GM12878 (cell line): Measurements from ENCODE around the gene LCN12. TPM values are rescaled to one million over a fixed set of nuclear protein-coding genes. Genes with fewer than 3 reads are reported as not detected.

Source experiments
- ATAC-seq: fragments of 200-7000 bp; cut with Tn5 transposase; 3 replicates; pipeline ENCODE4 v1.9.1; 2020; ENCODE audit warnings: mild to moderate bottlenecking, moderate library complexity
- BruUV-seq: library from RNA; stranded (reverse); fragments of 400-500 nt; replicated peaks from 2 replicates; lab custom pipeline; 2021; lab: Mats Ljungman, UMichigan
- CTCF ChIA-PET: fragments of 300-600 bp; sonication (Branson Sonifier 250); formaldehyde crosslinking; extraction: SDS; loops from one replicate; lab custom pipeline; 2021; ENCODE audit warnings: inconsistent platforms; lab: Yijun Ruan, JAX
- POLR2A ChIA-PET: fragments of 350-600 bp; formaldehyde crosslinking; extraction: SDS; loops from one replicate; lab custom pipeline; 2021; ENCODE audit warnings: inconsistent platforms; lab: Charles Lee
- RAD21 ChIA-PET: fragments of 300-600 bp; sonication (Branson Sonifier 250); formaldehyde crosslinking; loops from one replicate; lab custom pipeline; 2023; ENCODE audit warnings: antibody characterized with exemption; ENCODE audit not compliant: unreplicated experiment; lab: Charles Lee
- SMC1A ChIA-PET: fragments of 300-600 bp; sonication (Branson Sonifier 250); formaldehyde crosslinking; loops from one replicate; lab custom pipeline; 2023; ENCODE audit not compliant: unreplicated experiment, uncharacterized antibody; lab: Charles Lee
- DNase-seq: peaks from one replicate; pipeline ENCODE4 v3.0.0-alpha.2; 2011; ENCODE audit warnings: low read depth, low spot score
- FAIRE-seq: peaks from 3 replicates; lab custom pipeline; 2011; peaks lifted over from hg19 to GRCh38; lab: Jason Lieb, UNC
- H2AFZ ChIP-seq: 2 replicates; pipeline ENCODE4 v1.6.0; 2011; ENCODE audit warnings: low read depth, low read length, control low read depth; ENCODE audit not compliant: control insufficient read depth
- H3K27ac ChIP-seq: 2 replicates; pipeline ENCODE4 v1.5.1; 2011; ENCODE audit warnings: control low read depth; ENCODE audit not compliant: control insufficient read depth, insufficient read depth
- H3K27me3 ChIP-seq, 2 experiments: replicated peaks in 1 of 2; 2 replicates each; pipeline versions ENCODE4 v1.6.0 to v1.6.1; 2011; ENCODE audit warnings: low read length in 1 of 2; ENCODE audit not compliant: control insufficient read depth in 2 of 2, insufficient read depth in 2 of 2
- H3K36me3 ChIP-seq, 2 experiments: 2 replicates each; pipeline ENCODE4 v1.5.1; 2011; ENCODE audit warnings: low read length in 1 of 2; ENCODE audit not compliant: control insufficient read depth in 2 of 2, insufficient read depth in 2 of 2
- H3K4me1 ChIP-seq: 2 replicates; pipeline ENCODE4 v1.6.1; 2011; ENCODE audit warnings: mild to moderate bottlenecking, low read length, moderate library complexity, mixed read lengths; ENCODE audit not compliant: control insufficient read depth, insufficient read depth
- H3K4me2 ChIP-seq: 2 replicates; pipeline ENCODE4 v1.6.0; 2011; ENCODE audit warnings: control low read depth; ENCODE audit not compliant: control insufficient read depth, insufficient read depth
- H3K4me3 ChIP-seq: fragments of 200-600 bp; sonication (generic); 2 replicates; pipeline ENCODE4 v1.5.1; 2016
- H3K79me2 ChIP-seq: 2 replicates; pipeline ENCODE4 v1.6.0; 2011; ENCODE audit warnings: low read length; ENCODE audit not compliant: control insufficient read depth, insufficient read depth
- H3K9ac ChIP-seq: 2 replicates; pipeline ENCODE4 v1.8.0; 2011; ENCODE audit warnings: low read length, control low read depth, mixed read lengths; ENCODE audit not compliant: control insufficient read depth, insufficient read depth
- H3K9me3 ChIP-seq: replicated peaks from 3 replicates; pipeline ENCODE4 v1.5.1; 2011; ENCODE audit warnings: mild to moderate bottlenecking, low read length; ENCODE audit not compliant: control insufficient read depth, insufficient read depth
- H4K20me1 ChIP-seq: 2 replicates; pipeline ENCODE4 v1.6.0; 2011; ENCODE audit not compliant: control insufficient read depth, insufficient read depth
- BRCA1 ChIP-seq: IDR thresholded peaks from 2 replicates; pipeline ENCODE4 v1.6.1; 2011; ENCODE audit warnings: low read depth, low read length, improper control_type of control experiment
- CBFB ChIP-seq: IDR thresholded peaks from 2 replicates; pipeline ENCODE4 v1.6.1; 2016; ENCODE audit warnings: antibody characterized with exemption, low read depth
- CHD2 ChIP-seq: IDR thresholded peaks from 2 replicates; pipeline ENCODE4 v1.6.1; 2011; ENCODE audit warnings: low read depth, low read length, improper control_type of control experiment, borderline replicate concordance
- IRF4 ChIP-seq: IDR thresholded peaks from 2 replicates; pipeline ENCODE4 v1.6.1; 2011; ENCODE audit warnings: low read depth, low read length
- PAX8 ChIP-seq: fragments of 450-650 bp; IDR thresholded peaks from 2 replicates; pipeline ENCODE4 v1.6.1; 2017; ENCODE audit warnings: mild to moderate bottlenecking, moderate library complexity
- RBBP5 ChIP-seq: fragments of 200-600 bp; sonication (generic); conservative IDR thresholded peaks from 2 replicates; pipeline ENCODE4 v1.6.1; 2016
- SMAD5 ChIP-seq: IDR thresholded peaks from 2 replicates; pipeline ENCODE4 v1.6.1; 2016; ENCODE audit warnings: antibody characterized with exemption, low read depth
- TCF12 ChIP-seq: IDR thresholded peaks from 2 replicates; pipeline ENCODE4 v1.6.1; 2011; ENCODE audit warnings: low read depth, mild to moderate bottlenecking, low read length
- TCF7 ChIP-seq: IDR thresholded peaks from 2 replicates; pipeline ENCODE4 v1.6.1; 2014; ENCODE audit warnings: antibody characterized with exemption, borderline replicate concordance
- ZNF207 ChIP-seq: fragments of 450-650 bp; IDR thresholded peaks from 2 replicates; pipeline ENCODE4 v1.6.1; 2014; ENCODE audit warnings: antibody characterized with exemption, mild to moderate bottlenecking, borderline replicate concordance
- WGBS: methylation state at CpG from one replicate; pipeline ENCODE4 v1.1.6; 2016; ENCODE audit warnings: low lambda C conversion rate; ENCODE audit not compliant: insufficient replicate concordance, insufficient coverage; ENCODE audit errors: missing lambda C conversion rate; 5-methylcytosine and 5-hydroxymethylcytosine counted together
- in situ Hi-C: fragments of 300-500 bp; cut with MboI; formaldehyde crosslinking; loops from 9 replicates; pipeline ENCODE4 v1.14.3; 2018; ENCODE audit warnings: mixed read lengths
- intact Hi-C: fragments of 100-400 bp; cut with micrococcal nuclease; formaldehyde crosslinking; loops from one replicate; pipeline ENCODE4 v1.14.2; 2022; ENCODE audit not compliant: unreplicated experiment
- polyA plus RNA-seq, 11 experiments: library from polyadenylated mRNA; depleted of rRNA in 4 of 11; unstranded in 6 of 11; stranded (reverse) in 5 of 11; fragments of >200 nt; fragmentation: Nextera tagmentation in 4 of 11; fragmentation: Illumina TruSeq in 1 of 11; extraction: Ambion mirVana in 4 of 11; extraction: Trizol in 1 of 11; gene quantifications; 1 replicate in 1 of 11; 2 replicates in 10 of 11; pipeline versions ENCODE4 v1.2.1 to v1.2.3, GENCODE V29; 2011 to 2016; ENCODE audit warnings: inconsistent platforms in 2 of 11, missing spikeins in 2 of 11, low read depth in 1 of 11
- total RNA-seq, 4 experiments: library from RNA; depleted of rRNA in 3 of 4; stranded (reverse); fragments of >200 nt in 3 of 4; fragmentation: Illumina TruSeq in 1 of 4; extraction: Trizol in 1 of 4; gene quantifications; 2 replicates each; pipeline versions ENCODE4 v1.2.1 to v1.2.3, GENCODE V29; 2013 to 2021

Gene LCN12
- total and polyA plus RNA-seq, 10 of the 15 experiments (the other 5 are each of a cell fraction or from before 2014, with no cell fraction given), result 0.06 to 0.64 (median 0.40) TPM; not detected in 3

- CTCF ChIA-PET, result interaction anchor here (1.3 kb wide), 1 partner anchor 90 kb away, joined by 5 read pairs; no protein-coding TSS in a partner anchor
- Histone ChIP-seq H3K79me2 (peaks cover 19% of the 10 kb centered on the region), H2AFZ (no peak overlapping the region), H3K4me1 (no peaks in the 10 kb centered on the region; the same call in 1 of the 2 replicates), H3K27me3 (no peaks in the 10 kb centered on the region), H3K9me3 (no peaks in the 10 kb centered on the region), H3K27ac (no peak overlapping the region), H3K4me3 (no peak overlapping the region), H3K36me3 (peaks cover 2 to 26% of the 10 kb centered on the region in 2 experiments; a peak in 3 of 4 replicates), H4K20me1 (no peaks in the 10 kb centered on the region), H3K4me2 (no peak overlapping the region), H3K9ac (no peak overlapping the region)
- RAD21 ChIA-PET, result no interaction called here
- FAIRE-seq (no peak), ATAC-seq (no peak), DNase-seq (no peak)
- POLR2A ChIA-PET, result interaction anchor here (0.6 kb wide), 2 partner anchors 16 to 26 kb away, joined by 4 read pairs; no protein-coding TSS in a partner anchor
- BruUV-seq, result no TSS peak
- in situ Hi-C loops, result no loop called here
- 99% methylated on average over 27 of the region's 28 CpGs for WGBS
- no peak for TF ChIP-seq SMAD5
- no peak for TF ChIP-seq TCF12
- TF ChIP-seq ZNF207, result no peak
- TF ChIP-seq BRCA1, result no peak
- no peak for TF ChIP-seq PAX8
- no peak for TF ChIP-seq CBFB
- TF ChIP-seq TCF7, result no peak
- TF ChIP-seq CHD2, result no peak
- TF ChIP-seq RBBP5, result no peak
- TF ChIP-seq IRF4, result no peak
- intact Hi-C loops, result no loop called here
- SMC1A ChIA-PET, result no interaction called here
These were observed 12.6 kb upstream of the LCN12 start for GRCh38 chr9:136939431-136939995.
